ENCODE measurements around the gene GPRIN1. TPM values are rescaled to one million over a fixed set of nuclear protein-coding genes. Genes with fewer than 3 reads are reported as not detected.
A peak's percentile ranks its signal among the peaks of the same experiment; 100 is the strongest.

Gene GPRIN1
- total and polyA plus RNA-seq, 2 of the 4 experiments (the other 2 are of a cell fraction): 3.0 to 4.7 TPM

DNA sequence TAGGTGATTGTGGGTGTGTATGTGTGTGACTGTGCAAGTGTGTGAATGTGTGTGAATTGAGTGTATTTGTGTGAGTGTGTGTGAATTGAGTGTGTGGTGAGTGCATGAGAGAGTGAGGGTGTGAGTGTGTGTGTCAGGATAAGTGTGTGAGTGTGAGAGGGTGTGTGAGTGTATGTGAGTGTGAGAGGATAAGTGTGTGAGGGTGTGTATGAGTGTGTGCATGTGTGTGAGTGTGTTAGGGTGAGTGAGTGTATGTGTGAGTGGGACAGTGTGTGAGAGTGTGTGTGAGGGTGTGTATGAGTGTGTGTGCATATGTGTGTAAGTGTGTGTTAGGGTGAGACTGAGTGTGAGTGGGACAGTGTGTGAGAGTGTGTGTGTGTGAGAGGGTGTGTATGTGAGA is 21.7 kb downstream of the GPRIN1 start:
- no TSS peak for BruUV-seq (replicated peaks)
- Histone ChIP-seq H2AFZ (replicated peaks; ENCODE audit: low read length, poor library complexity) (no peak overlapping the region), H3K27me3 (ENCODE audit: control insufficient read depth, insufficient read depth, low read length) (no peaks in the 10 kb centered on the region; the same call in 1 of the 2 replicates), H3K18ac (ENCODE audit: low read depth, low read length) (no peak overlapping the region), H3K9me1 (ENCODE audit: insufficient read depth, low read length) (peaks cover 6% of the 10 kb centered on the region), H3K4ac (ENCODE audit: low read depth, low read length) (no peak overlapping the region), H3K36me3 (ENCODE audit: control insufficient read depth, insufficient read depth, low read length) (no peaks in the 10 kb centered on the region), H2BK5ac (ENCODE audit: low read depth, low read length, poor library complexity, severe bottlenecking) (peak overlapping the region; percentile 78), H4K20me1 (ENCODE audit: insufficient read depth, low read length) (no peaks in the 10 kb centered on the region), H3K56ac (ENCODE audit: extremely low read depth, insufficient read depth, low read length) (no peak overlapping the region), H3K4me3 (ENCODE audit: insufficient read depth, low read depth, low read length) (no peak overlapping the region), H3K27ac (ENCODE audit: insufficient read depth, low read length) (no peak overlapping the region), H3K9me3 (ENCODE audit: control insufficient read depth, insufficient read depth, low read length) (peaks cover 9% of the 10 kb centered on the region; the same call in 1 of the 2 replicates), H3K14ac (replicated peaks; ENCODE audit: low read depth, low read length) (no peak overlapping the region), H3K23ac (ENCODE audit: low read depth, low read length) (no peak overlapping the region), H3K4me1 (ENCODE audit: control insufficient read depth, insufficient read depth, low read length) (no peaks in the 10 kb centered on the region), H4K5ac (ENCODE audit: low read depth, low read length) (no peak overlapping the region), H2BK120ac (ENCODE audit: low read depth, low read length) (no peak overlapping the region), H2AK9ac (replicated peaks; ENCODE audit: low read depth, low read length, poor library complexity) (no peak overlapping the region), H2AK5ac (ENCODE audit: low read depth, low read length) (no peak overlapping the region), H3K79me1 (ENCODE audit: low read depth in 1 of 2, low read length in 2 of 2) (no peaks in the 10 kb centered on the region), H3K9ac (ENCODE audit: low read depth, low read length) (no peak overlapping the region), H4K8ac (ENCODE audit: low read depth in 2 of 2, low read length in 2 of 2) (no peak overlapping the region), H4K91ac (ENCODE audit: insufficient read depth, low read depth, low read length) (no peak overlapping the region), H3K4me2 (ENCODE audit: low read depth, low read length) (no peak overlapping the region), H2BK20ac (ENCODE audit: low read depth, low read length) (no peak overlapping the region), H2BK15ac (ENCODE audit: low read depth, low read length) (no peak overlapping the region)
- TF ChIP-seq, protein P1, sequence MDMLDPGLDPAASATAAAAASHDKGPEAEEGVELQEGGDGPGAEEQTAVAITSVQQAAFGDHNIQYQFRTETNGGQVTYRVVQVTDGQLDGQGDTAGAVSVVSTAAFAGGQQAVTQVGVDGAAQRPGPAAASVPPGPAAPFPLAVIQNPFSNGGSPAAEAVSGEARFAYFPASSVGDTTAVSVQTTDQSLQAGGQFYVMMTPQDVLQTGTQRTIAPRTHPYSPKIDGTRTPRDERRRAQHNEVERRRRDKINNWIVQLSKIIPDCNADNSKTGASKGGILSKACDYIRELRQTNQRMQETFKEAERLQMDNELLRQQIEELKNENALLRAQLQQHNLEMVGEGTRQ (IDR thresholded peaks at IDR 0.05; ENCODE audit: low read depth, low read length): no peak
- no peak for TF ChIP-seq RAD21 (IDR thresholded peaks at IDR 0.05; ENCODE audit: low read length)
- TF ChIP-seq, protein P2, sequence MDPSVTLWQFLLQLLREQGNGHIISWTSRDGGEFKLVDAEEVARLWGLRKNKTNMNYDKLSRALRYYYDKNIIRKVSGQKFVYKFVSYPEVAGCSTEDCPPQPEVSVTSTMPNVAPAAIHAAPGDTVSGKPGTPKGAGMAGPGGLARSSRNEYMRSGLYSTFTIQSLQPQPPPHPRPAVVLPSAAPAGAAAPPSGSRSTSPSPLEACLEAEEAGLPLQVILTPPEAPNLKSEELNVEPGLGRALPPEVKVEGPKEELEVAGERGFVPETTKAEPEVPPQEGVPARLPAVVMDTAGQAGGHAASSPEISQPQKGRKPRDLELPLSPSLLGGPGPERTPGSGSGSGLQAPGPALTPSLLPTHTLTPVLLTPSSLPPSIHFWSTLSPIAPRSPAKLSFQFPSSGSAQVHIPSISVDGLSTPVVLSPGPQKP (IDR thresholded peaks at IDR 0.05; ENCODE audit: borderline replicate concordance, low read depth, low read length): no peak
- ChIA-PET CTCF (interaction anchor here (0.9 kb wide), 1 partner anchor 11 kb away, joined by 3 read pairs; no protein-coding TSS in a partner anchor), POLR2A (ENCODE audit: unreplicated experiment) (no interaction called here)
- no peak for ATAC-seq (ENCODE audit: low read depth)
- in situ Hi-C loops (cut with MboI; ENCODE audit: low sequenced_read_pairs) (no loop called here), dilution Hi-C loops (cut with HindIII; ENCODE audit: low sequenced_read_pairs, unreplicated experiment) (no loop called here), intact Hi-C loops (cut with micrococcal nuclease) (no loop called here)
- DNase-seq: no peak

Measured in IMR-90 (cell line).